Measurements from ENCODE around the gene ASGR1.

The ASGR1 gene

GRCh38 chr17:7196651-7197401 is 17.7 kb upstream of the ASGR1 start:
- TF ChIP-seq POU6F1 (CRISPR knock-in tag; IDR thresholded peaks at IDR 0.05; ENCODE audit: borderline replicate concordance, low read depth) (no peak), PPARA (CRISPR knock-in tag; IDR thresholded peaks at IDR 0.05; ENCODE audit: borderline replicate concordance) (no peak), RARB (CRISPR knock-in tag; IDR thresholded peaks at IDR 0.05) (no peak), TOX (CRISPR knock-in tag; IDR thresholded peaks at IDR 0.05; ENCODE audit: borderline replicate concordance) (no peak), ZNF70 (CRISPR knock-in tag; IDR thresholded peaks at IDR 0.05) (no peak), GLIS3 (CRISPR knock-in tag; IDR thresholded peaks at IDR 0.05) (no peak), PATZ1 (CRISPR knock-in tag; IDR thresholded peaks at IDR 0.05; ENCODE audit: borderline replicate concordance) (no peak), ZFP30 (CRISPR knock-in tag; IDR thresholded peaks at IDR 0.05) (no peak), BACH2 (CRISPR knock-in tag; IDR thresholded peaks at IDR 0.05; ENCODE audit: borderline replicate concordance) (no peak), ARNTL (CRISPR knock-in tag; IDR thresholded peaks at IDR 0.05; ENCODE audit: borderline replicate concordance, low read depth) (no peak), CSRNP3 (CRISPR knock-in tag; IDR thresholded peaks at IDR 0.05) (no peak), SNAI2 (CRISPR knock-in tag; IDR thresholded peaks at IDR 0.05) (no peak), ISL1 (CRISPR knock-in tag; IDR thresholded peaks at IDR 0.05) (no peak)
- ATAC-seq: no peak

- TF ChIP-seq ZFP30 (CRISPR knock-in tag; IDR thresholded peaks at IDR 0.05) (no peak), ZNF70 (CRISPR knock-in tag; IDR thresholded peaks at IDR 0.05) (no peak), ZFP3 (CRISPR knock-in tag; IDR thresholded peaks at IDR 0.05) (no peak), ARNTL (CRISPR knock-in tag; IDR thresholded peaks at IDR 0.05; ENCODE audit: borderline replicate concordance, low read depth) (no peak), SNAI2 (CRISPR knock-in tag; IDR thresholded peaks at IDR 0.05) (no peak), PATZ1 (CRISPR knock-in tag; IDR thresholded peaks at IDR 0.05; ENCODE audit: borderline replicate concordance) (no peak), ESRRG (CRISPR knock-in tag; IDR thresholded peaks at IDR 0.05) (no peak), BACH2 (CRISPR knock-in tag; IDR thresholded peaks at IDR 0.05; ENCODE audit: borderline replicate concordance) (no peak), PPARA (CRISPR knock-in tag; IDR thresholded peaks at IDR 0.05; ENCODE audit: borderline replicate concordance) (no peak), RARB (CRISPR knock-in tag; IDR thresholded peaks at IDR 0.05) (no peak), CSDC2 (CRISPR knock-in tag; IDR thresholded peaks at IDR 0.05) (no peak), POU6F1 (CRISPR knock-in tag; IDR thresholded peaks at IDR 0.05; ENCODE audit: borderline replicate concordance, low read depth) (no peak), CSRNP3 (CRISPR knock-in tag; IDR thresholded peaks at IDR 0.05) (no peak)
- ATAC-seq: no peak
These were observed 16.8 kb upstream of the ASGR1 start for GRCh38 chr17:7195971-7196370.

GRCh38 chr17:7192271-7192937 is 13.2 kb upstream of the ASGR1 start:
- ATAC-seq: no peak
- no peak for TF ChIP-seq CREB5 (CRISPR knock-in tag; IDR thresholded peaks at IDR 0.05; ENCODE audit: low read depth)
- TF ChIP-seq POU6F1 (CRISPR knock-in tag; IDR thresholded peaks at IDR 0.05; ENCODE audit: borderline replicate concordance, low read depth): no peak
